CD14-positive monocyte (primary cell): ENCODE measurements around the gene POLA1. TPM values are rescaled to one million over a fixed set of nuclear protein-coding genes. Genes with fewer than 3 reads are reported as not detected.

ENCODE experiments used
- DNase-seq, 3 donors: peaks; one replicate each; pipeline ENCODE4 v3.0.0-alpha.2; 2011 to 2022
- H2AFZ ChIP-seq: 2 replicates; pipeline ENCODE4 v1.6.0; 2012; ENCODE audit warnings: mild to moderate bottlenecking, low read depth, low read length, inconsistent platforms; ENCODE audit not compliant: insufficient read depth, poor library complexity, severe bottlenecking
- H3K27ac ChIP-seq, 2 donors: 1 replicate in 1 of 2; 2 replicates in 1 of 2; pipeline ENCODE4 v1.5.1; 2012 to 2013; ENCODE audit warnings: low read length in 2 of 2, control low read depth in 1 of 2, inconsistent platforms in 1 of 2, low read depth in 1 of 2, mild to moderate bottlenecking in 1 of 2
- H3K27me3 ChIP-seq, 2 donors: one replicate each; pipeline versions ENCODE4 v1.6.0 to v1.6.1; 2011 to 2013; ENCODE audit warnings: low read length in 2 of 2; ENCODE audit not compliant: control insufficient read depth in 2 of 2, insufficient read depth in 2 of 2
- H3K36me3 ChIP-seq, 2 donors: replicated peaks in 1 of 2; 1 replicate in 1 of 2; 2 replicates in 1 of 2; pipeline versions ENCODE4 v1.5.1 to v1.6.1; 2012 to 2013; ENCODE audit warnings: low read length in 2 of 2, control low read depth in 1 of 2, inconsistent platforms in 1 of 2, mild to moderate bottlenecking in 1 of 2; ENCODE audit not compliant: insufficient read depth in 2 of 2, control insufficient read depth in 1 of 2
- H3K4me1 ChIP-seq, 2 donors: 1 replicate in 1 of 2; 2 replicates in 1 of 2; pipeline versions ENCODE4 v1.5.1 to v1.6.1; 2012 to 2013; ENCODE audit warnings: low read length in 2 of 2, control low read depth in 1 of 2, inconsistent platforms in 1 of 2, mild to moderate bottlenecking in 1 of 2, moderate library complexity in 1 of 2; ENCODE audit not compliant: insufficient read depth in 2 of 2, control insufficient read depth in 1 of 2
- H3K4me2 ChIP-seq: replicated peaks from 2 replicates; pipeline ENCODE3; 2012; ENCODE audit warnings: low read length, moderate library complexity, mild to moderate bottlenecking; ENCODE audit not compliant: poor library complexity, severe bottlenecking; ENCODE audit errors: extremely low read depth
- H3K4me3 ChIP-seq, 3 experiments: fragments of 200-600 bp in 1 of 3; sonication (generic) in 1 of 3; replicated peaks in 1 of 3; 1 replicate in 2 of 3; 2 replicates in 1 of 3; pipeline ENCODE4 v1.5.1; 2011 to 2013; ENCODE audit warnings: low read length in 3 of 3, mild to moderate bottlenecking in 3 of 3, control low read depth in 2 of 3, low read depth in 2 of 3, inconsistent platforms in 1 of 3, moderate library complexity in 1 of 3
- H3K79me2 ChIP-seq: 2 replicates; pipeline ENCODE4 v1.6.0; 2012; ENCODE audit warnings: mild to moderate bottlenecking, control low read depth, inconsistent platforms, low read length, moderate library complexity; ENCODE audit not compliant: insufficient read depth
- H3K9ac ChIP-seq: 2 replicates; pipeline ENCODE4 v1.6.0; 2017; ENCODE audit warnings: low read length, mild to moderate bottlenecking; ENCODE audit not compliant: insufficient read depth, poor library complexity, severe bottlenecking
- H3K9me3 ChIP-seq, 2 donors: replicated peaks in 1 of 2; 1 replicate in 1 of 2; 2 replicates in 1 of 2; pipeline versions ENCODE4 v1.5.1 to v1.6.1; 2012 to 2013; ENCODE audit warnings: low read length in 2 of 2, control low read depth in 1 of 2; ENCODE audit not compliant: control insufficient read depth in 1 of 2, insufficient read depth in 1 of 2
- H4K20me1 ChIP-seq: 2 replicates; pipeline ENCODE4 v1.6.0; 2012; ENCODE audit warnings: mild to moderate bottlenecking, low read length, control low read depth, moderate library complexity; ENCODE audit not compliant: insufficient read depth
- H3K27ac Mint-ChIP-seq, 7 donors: one replicate each; pipeline ENCODE4 v1.8.0; 2020; ENCODE audit warnings: mild to moderate bottlenecking in 7 of 7, mixed read lengths in 7 of 7, moderate library complexity in 6 of 7, inconsistent platforms in 2 of 7
- H3K27me3 Mint-ChIP-seq, 3 donors: one replicate each; pipeline ENCODE4 v1.8.0; 2021 to 2022; ENCODE audit warnings: low read depth in 3 of 3, mild to moderate bottlenecking in 3 of 3, mixed read lengths in 3 of 3, moderate library complexity in 3 of 3, inconsistent platforms in 1 of 3
- H3K36me3 Mint-ChIP-seq, 2 donors: one replicate each; pipeline ENCODE4 v1.8.0; 2020; ENCODE audit warnings: mixed read lengths in 2 of 2, inconsistent platforms in 1 of 2, mild to moderate bottlenecking in 1 of 2
- H3K4me1 Mint-ChIP-seq: one replicate; pipeline ENCODE4 v1.8.0; 2020; ENCODE audit warnings: mild to moderate bottlenecking, mixed read lengths
- H3K4me3 Mint-ChIP-seq, 2 donors: one replicate each; pipeline ENCODE4 v1.8.0; 2020; ENCODE audit warnings: mild to moderate bottlenecking in 2 of 2, mixed read lengths in 2 of 2, moderate library complexity in 1 of 2
- H3K9me3 Mint-ChIP-seq, 7 donors: one replicate each; pipeline ENCODE4 v1.8.0; 2020 to 2022; ENCODE audit warnings: mixed read lengths in 7 of 7, mild to moderate bottlenecking in 6 of 7, moderate library complexity in 6 of 7, inconsistent platforms in 2 of 7
- WGBS: methylation state at CpG from one replicate; pipeline ENCODE4 v1.1.5; 2013; ENCODE audit warnings: missing lambda C conversion rate; ENCODE audit not compliant: insufficient coverage; 5-methylcytosine and 5-hydroxymethylcytosine counted together
- intact Hi-C, 2 donors: fragments of 100-400 bp; cut with micrococcal nuclease; formaldehyde crosslinking; loops; one replicate each; pipeline versions ENCODE4 v1.15.0 to v1.15.1; 2023
- polyA plus RNA-seq, 3 donors: library from polyadenylated mRNA; depleted of rRNA in 1 of 3; unstranded in 2 of 3; stranded (reverse) in 1 of 3; fragments of 300-500 nt in 2 of 3; fragments of >200 nt in 1 of 3; fragmentation: Illumina TruSeq in 2 of 3; gene quantifications; 1 replicate in 2 of 3; 2 replicates in 1 of 3; pipeline ENCODE4 v1.2.3, GENCODE V29; 2012 to 2021
- TF ChIP-seq, protein P1 (sequence below): fragments of 200-600 bp; IDR thresholded peaks from one replicate; pipeline ENCODE4 v1.8.0; 2022; ENCODE audit warnings: antibody characterized with exemption, mild to moderate bottlenecking

Gene POLA1
- polyA plus RNA-seq, 3 donors: 1.2 to 1.4 (median 1.3) TPM

GRCh38 chrX:24877854-24878650 lies 184.3 kb downstream of the POLA1 start:
- H3K36me3 ChIP-seq: no peaks in the 10 kb centered on the region
- Mint-ChIP-seq H3K36me3 (peaks cover 4 to 13% of the 10 kb centered on the region in 2 donors), H3K4me1 (no peaks in the 10 kb centered on the region), H3K9me3 (no peaks in the 10 kb centered on the region), H3K27me3 (peaks cover 0 to 8% (median 0%) of the 10 kb centered on the region in 3 donors), H3K27ac (no peak overlapping the region), H3K4me3 (no peak overlapping the region)
- TF ChIP-seq, protein P1, sequence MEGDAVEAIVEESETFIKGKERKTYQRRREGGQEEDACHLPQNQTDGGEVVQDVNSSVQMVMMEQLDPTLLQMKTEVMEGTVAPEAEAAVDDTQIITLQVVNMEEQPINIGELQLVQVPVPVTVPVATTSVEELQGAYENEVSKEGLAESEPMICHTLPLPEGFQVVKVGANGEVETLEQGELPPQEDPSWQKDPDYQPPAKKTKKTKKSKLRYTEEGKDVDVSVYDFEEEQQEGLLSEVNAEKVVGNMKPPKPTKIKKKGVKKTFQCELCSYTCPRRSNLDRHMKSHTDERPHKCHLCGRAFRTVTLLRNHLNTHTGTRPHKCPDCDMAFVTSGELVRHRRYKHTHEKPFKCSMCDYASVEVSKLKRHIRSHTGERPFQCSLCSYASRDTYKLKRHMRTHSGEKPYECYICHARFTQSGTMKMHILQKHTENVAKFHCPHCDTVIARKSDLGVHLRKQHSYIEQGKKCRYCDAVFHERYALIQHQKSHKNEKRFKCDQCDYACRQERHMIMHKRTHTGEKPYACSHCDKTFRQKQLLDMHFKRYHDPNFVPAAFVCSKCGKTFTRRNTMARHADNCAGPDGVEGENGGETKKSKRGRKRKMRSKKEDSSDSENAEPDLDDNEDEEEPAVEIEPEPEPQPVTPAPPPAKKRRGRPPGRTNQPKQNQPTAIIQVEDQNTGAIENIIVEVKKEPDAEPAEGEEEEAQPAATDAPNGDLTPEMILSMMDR: no peak
- H2AFZ ChIP-seq: no peak overlapping the region
- no peaks in the 10 kb centered on the region for H3K9me3 ChIP-seq
- H3K4me3 ChIP-seq: no peak overlapping the region
- H3K27me3 ChIP-seq: no peaks in the 10 kb centered on the region
- no CpG with 5 or more reads among the region's 4 CpGs for WGBS
- no peaks in the 10 kb centered on the region for H3K79me2 ChIP-seq
- no peak overlapping the region for H3K4me2 ChIP-seq
- no peak overlapping the region for H3K9ac ChIP-seq
- intact Hi-C loops: no loop called here
- no peak overlapping the region for H3K27ac ChIP-seq
- no peaks in the 10 kb centered on the region for H3K4me1 ChIP-seq
- no peak for DNase-seq
- no peaks in the 10 kb centered on the region for H4K20me1 ChIP-seq

DNA sequence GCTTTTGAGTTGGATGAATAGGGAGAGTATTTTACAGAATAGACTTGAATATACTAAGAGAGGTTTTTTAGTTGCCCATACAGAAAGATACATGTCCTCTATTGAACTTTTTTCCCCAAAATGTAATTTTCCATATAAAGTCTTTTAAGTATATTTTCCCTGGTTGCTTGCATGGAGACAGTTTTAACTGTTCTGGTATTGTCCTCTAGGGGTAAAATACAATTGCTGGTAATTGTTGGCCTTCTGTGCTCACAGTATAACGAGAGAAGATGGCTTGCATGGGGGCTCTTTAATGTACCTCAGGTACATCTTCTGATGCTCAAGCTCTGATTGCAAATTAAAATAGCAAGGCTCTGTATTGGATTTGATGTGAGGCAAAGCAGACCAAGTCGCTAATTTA lies 186.0 kb downstream of the POLA1 start:
- intact Hi-C loops: no loop called here
- Histone ChIP-seq H3K4me1 (no peaks in the 10 kb centered on the region), H3K36me3 (no peaks in the 10 kb centered on the region), H3K27ac (no peak overlapping the region), H4K20me1 (no peaks in the 10 kb centered on the region), H2AFZ (no peak overlapping the region), H3K27me3 (no peaks in the 10 kb centered on the region), H3K4me3 (no peak overlapping the region), H3K9ac (no peak overlapping the region), H3K9me3 (no peaks in the 10 kb centered on the region), H3K4me2 (no peak overlapping the region), H3K79me2 (no peaks in the 10 kb centered on the region)
- TF ChIP-seq, protein P1: no peak
- H3K4me3 Mint-ChIP-seq: no peak overlapping the region
- peaks cover 0 to 8% (median 0%) of the 10 kb centered on the region in 3 donors for H3K27me3 Mint-ChIP-seq
- no peaks in the 10 kb centered on the region for H3K4me1 Mint-ChIP-seq
- H3K36me3 Mint-ChIP-seq: peaks cover 4 to 8% of the 10 kb centered on the region in 2 donors
- no CpG with 5 or more reads among the region's 2 CpGs for WGBS
- DNase-seq: no peak
- no peak overlapping the region for H3K27ac Mint-ChIP-seq
- H3K9me3 Mint-ChIP-seq: no peaks in the 10 kb centered on the region
